GM18505 (cell line): Measurements from ENCODE around the gene AXIN1.
"Not testable (repeated sequence)": the region's sequence is repeated elsewhere in the genome, so short reads cannot be mapped to it uniquely, and the experiment has no call there.

Experiments used
- ATAC-seq: cut with Tn5 transposase; IDR thresholded peaks from one replicate; pipeline ENCODE4 v1.9.1; 2021; ENCODE audit not compliant: unreplicated experiment
- POLR2A ChIP-seq: IDR thresholded peaks from 4 replicates; pipeline ENCODE4 v1.6.1; 2011; ENCODE audit warnings: borderline replicate concordance; ENCODE audit not compliant: insufficient read depth, insufficient read length; ENCODE audit errors: extremely low read depth

Gene AXIN1

DNA sequence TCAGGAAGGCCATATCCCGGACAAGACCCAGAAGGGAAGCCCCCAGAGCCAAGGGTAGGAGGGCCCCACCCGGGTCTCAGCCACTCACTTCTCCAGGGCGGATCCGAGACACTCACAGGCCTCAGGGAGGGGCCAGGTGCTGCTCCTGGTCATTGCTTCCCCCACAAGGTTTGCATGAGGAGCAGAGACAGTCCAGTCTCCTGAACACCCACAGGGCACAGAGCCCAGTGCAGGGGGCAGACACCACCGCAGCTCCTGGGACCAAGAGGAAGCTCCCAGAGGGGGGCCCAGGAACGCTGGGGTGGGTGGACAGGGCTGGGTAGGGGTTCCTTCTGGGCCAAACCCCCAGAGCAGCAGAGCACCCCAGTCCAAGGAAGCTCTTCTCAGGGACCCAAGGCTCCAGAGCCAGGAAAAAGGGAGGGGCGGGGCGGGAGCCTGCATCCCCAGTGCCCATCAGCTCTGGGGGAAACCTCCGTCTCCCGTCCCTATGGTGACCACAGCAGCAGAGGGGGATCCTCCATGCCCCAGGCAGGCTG, 18.5 kb upstream of the AXIN1 start:
- no peak for ATAC-seq
- TF ChIP-seq POLR2A: no peak

DNA sequence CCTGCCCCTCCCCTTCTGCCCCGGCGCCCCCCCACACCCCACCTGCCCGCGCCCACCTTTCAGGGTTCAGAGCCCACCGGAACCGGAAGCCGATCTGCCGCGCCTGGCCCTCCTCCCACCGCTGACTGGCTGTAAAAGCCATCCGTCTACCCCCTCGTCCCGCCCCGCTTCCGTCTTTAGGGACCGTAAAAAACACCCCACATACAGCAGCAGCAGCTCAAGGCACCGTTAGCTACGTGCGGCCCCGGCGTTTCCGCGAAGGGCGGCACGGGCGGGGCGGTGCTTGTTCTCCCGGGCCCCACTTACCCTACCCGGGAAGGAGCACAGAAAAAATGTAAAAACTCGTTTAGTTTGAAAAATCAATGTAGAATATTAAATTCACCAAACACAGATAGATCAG, 17.9 kb upstream of the AXIN1 start, which contains the start of gene MRPL28:
Gene MRPL28, minus strand, starts transcription at position 96 of the 400 bp plus-strand sequence. CDS start 320 bp downstream, outside the sequence.
- peak; percentile 71 for ATAC-seq
- no peak for TF ChIP-seq POLR2A

DNA sequence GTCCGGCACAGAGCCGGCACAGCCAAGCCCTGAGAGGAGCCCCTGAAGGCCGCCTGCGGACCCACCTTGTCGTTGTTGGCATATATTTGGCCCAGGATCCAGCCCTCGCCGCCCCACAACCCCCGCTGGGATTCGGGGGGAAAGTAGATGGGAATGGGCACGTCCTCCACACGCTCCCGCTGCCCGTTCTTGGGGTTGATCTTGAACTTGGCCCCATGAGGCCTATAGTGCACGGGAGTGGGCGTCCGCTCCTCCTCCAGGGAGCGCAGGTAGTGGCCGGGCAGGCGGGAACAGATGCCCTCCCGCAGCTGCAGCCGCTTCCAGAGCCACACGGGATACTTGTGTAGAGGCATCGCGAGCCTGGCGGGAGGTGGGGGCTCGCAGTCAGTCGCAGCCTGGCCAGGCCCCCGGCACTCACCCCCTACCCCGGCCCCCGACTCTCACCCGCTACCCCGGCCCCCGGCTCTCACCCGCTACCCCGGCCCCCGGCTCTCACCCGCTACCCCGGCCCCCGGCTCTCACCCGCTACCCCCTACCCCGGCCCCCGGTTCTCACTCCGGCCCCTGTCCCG, 17.4 kb upstream of the AXIN1 start:
- no peak for TF ChIP-seq POLR2A
- no peak for ATAC-seq

DNA sequence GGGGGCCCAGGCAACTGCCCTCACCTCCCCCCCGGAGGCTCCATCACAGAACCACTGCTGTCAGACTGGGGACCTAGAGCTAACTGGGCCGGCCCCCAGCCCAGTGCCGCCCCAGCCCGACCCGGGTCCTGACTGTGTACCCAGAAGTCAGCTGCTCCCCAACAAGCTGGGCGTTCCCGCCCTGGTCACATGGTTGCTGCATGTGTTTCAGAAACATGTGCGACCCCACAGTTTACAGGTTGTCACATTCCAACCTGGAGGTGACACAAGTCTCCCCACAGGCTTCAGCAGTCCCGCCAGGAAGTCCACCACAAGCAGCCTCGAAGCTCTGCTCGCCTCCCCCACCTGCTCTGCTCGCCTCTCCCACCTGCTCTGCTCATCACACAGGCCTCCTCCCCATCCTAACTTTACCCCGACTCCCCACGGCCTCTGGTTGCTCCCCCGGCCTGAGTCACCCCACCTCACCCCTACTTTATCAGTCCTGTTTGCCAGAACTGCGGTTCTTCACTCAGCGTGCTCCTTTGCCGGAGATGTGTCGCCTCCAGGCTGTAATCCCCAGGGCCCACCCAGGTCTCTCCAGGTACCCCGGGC, 16.8 kb upstream of the AXIN1 start:
- TF ChIP-seq POLR2A: no peak
- no peak for ATAC-seq

DNA sequence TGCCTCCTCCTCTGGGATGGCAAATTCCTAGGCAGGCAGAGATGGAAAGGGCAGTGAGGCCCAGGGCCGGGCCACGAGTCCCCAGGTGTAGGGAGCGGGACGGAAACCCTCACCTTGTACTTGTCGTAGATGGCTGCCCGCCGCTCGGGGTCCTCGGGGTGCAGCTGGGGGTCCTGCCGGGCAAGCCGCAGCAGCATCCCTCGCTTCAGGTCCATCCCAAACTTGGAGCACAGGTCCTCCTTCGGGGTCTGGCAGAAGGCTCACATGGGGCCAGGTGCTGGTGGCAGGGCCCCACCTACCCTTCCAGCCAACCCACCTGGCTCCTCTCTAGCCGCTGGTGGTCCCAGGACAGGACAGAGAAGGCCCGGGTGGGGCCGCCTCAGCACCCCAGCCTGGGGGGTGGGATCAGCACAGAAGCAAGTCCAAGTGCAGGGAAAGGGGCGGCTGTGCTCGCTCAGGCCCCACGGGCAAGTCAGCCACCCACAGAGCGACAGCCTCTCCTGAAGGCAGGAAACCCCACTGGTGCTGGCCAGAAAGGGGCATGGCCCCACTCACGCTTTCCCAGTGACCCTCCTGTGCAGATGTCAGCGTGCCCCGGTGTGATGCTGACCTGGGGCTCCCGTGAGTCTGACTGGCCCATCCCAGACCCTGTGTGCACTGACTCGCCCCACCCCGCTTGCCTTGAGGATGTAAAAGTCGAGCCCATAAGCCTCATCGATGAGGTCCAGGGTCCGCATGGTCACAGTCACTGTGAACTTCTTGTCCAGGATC, 16.1 kb upstream of the AXIN1 start:
- no peak for ATAC-seq
- no peak for TF ChIP-seq POLR2A

DNA sequence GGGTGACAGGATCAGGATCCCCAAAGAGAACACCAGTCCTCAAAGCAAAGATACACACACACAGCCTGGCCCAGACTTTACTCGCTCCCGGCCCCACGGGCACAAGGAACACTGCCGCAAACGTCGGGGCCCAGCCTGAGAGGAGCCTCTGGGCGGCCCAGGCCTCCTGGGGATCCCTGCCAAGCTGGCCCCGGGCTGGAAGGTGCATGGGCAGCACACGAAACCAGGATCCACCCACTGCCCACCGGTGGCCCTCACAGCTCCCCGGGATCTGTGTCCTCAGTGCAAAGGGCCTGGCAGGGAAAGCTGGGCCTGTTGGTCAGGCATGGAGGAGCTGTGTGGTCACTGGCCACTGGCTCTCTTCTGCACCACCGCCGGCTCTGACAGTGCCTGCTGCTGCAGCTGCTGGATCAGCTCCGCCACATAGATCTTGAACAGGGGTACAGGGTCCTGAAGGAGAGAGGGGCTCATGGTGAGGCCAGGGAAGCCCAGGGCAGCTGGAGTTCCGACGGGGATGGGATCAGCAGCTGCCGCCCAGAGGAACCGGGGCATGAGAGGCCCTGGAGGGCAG, 14.9 kb upstream of the AXIN1 start:
- TF ChIP-seq POLR2A: no peak
- ATAC-seq: no peak

DNA sequence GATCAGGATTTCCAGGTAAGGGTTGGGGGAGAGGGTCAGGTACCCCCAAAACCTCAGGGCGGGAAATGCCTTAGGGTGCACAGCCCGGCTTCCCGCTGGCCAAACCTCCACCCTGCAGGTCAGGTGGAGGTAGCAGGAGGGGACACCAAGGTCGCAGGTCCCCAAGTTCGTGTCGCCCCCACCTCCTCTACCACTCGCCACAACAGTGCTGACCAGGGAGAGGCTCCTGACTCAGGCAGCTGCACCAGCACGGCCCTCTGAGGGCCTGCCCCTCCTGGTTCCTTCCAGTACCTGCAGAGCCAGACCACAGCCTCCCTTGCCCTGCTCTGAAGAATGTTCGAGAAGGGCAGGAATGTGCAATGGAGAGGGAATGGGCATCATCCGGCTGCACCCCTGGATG, 14.0 kb upstream of the AXIN1 start:
- ATAC-seq: no peak
- TF ChIP-seq POLR2A: no peak

DNA sequence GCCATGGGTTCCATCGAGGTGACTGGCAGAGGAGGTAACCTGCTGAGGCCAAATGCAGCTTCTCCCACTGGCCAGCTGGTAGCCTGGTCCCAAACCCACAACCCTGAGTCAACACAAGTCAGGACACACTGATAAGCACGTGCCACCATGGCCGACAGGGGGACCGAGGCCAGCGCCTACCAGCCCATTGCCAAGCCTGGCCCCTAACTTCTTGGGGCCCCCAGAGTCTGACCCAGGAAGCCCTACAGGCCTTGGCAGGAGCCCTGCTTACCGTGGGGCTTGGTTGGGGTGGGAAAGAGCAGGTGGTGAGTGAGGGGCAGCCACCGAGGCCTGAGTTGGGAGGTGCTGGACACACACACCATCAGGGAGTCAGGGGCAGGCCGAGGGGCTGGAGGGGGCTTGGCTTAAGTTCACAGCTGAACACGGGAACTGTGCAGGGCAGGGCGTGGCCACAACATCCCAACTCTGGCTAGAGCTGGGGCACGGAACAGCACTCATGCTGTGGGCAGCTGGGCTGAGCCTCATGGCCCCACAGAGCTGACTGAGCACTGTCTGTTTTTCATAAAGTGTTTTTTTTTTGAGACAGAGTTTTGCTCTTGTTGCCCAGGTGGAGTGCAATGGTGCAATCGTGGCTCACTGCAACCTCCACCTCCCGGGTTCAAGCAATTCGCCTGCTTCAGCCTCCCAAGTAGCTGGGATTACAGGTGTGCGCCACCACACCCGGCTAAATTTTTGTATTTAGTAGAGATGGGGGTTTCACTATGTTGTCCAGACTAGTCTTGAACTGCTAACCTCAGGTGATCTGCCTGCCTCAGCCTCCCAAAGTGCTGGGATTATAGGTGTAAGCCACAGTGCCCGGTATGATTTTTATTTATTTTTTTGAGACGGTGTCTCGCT, 12.3 kb upstream of the AXIN1 start:
- TF ChIP-seq POLR2A: no peak
- ATAC-seq: no peak

DNA sequence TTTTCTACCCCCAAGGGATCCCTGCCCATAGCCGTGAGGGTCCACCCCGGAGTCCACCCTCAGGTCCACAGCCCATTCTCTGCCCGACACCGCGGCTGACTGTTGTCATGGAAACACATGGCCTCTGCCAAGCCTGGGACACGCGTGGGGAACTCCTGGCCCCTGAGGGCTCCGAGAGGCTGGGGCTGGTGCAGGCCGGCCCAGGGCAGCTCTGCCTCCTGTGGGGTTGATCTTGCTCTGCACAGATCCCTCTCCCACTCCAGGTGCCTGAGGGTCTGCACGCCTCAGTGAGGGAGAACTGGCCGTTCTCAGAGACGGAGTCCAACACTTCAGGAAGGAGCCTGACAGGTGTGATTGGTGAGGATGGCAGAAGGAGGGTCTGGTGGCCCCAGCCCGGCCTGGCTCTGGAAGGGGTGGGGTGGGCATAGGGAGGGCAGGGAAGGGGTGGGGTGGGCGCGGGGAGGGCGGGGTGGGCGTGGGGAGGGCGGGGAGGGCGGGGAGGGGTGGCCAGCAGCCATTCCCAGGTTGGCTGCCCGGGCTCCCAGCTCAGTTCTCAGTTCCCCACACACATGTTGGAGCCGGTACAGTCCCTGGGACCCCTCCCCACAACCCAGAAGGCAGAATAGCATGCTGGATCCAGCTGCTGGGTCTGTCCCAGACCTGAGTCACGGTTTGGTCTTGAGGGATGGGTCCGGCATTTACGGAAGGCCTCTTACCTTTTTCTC, 11.4 kb upstream of the AXIN1 start:
- TF ChIP-seq POLR2A: no peak

DNA sequence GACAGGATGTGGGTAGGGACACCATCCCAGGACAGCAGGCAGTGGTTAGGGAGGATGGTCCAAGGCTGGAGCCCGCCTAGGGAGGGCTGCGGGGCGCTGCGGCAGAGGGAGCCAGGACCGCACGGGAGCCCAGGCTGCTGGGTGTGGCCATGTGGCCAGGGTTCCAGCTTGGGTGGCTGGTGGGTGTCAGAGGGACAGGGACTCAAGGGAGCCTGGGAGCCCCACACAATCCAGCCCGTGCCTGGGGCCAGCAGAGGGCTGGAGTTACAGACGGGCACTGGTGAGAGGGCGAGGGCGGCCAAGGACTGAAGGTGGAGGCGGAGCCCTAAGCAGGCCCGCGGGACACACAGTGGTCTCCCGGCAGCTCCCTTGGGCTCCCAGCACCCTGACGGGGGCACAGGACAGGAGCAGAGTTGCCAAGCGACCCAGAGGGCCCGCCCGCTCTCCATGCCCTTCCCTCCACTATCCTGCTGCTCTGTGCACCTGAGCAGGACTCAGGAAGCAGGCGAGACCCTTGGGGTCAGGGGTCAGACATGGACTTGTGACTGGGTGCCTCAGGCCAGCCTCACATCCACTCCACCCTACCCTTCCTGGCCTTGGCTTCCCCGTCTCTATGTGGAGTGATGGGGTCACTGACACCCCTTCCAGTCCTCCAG, 10.7 kb upstream of the AXIN1 start:
- no peak for TF ChIP-seq POLR2A
- ATAC-seq: no peak

More for the DNA sequence above, 11.4 kb upstream of the AXIN1 start:
- no peak for ATAC-seq

DNA sequence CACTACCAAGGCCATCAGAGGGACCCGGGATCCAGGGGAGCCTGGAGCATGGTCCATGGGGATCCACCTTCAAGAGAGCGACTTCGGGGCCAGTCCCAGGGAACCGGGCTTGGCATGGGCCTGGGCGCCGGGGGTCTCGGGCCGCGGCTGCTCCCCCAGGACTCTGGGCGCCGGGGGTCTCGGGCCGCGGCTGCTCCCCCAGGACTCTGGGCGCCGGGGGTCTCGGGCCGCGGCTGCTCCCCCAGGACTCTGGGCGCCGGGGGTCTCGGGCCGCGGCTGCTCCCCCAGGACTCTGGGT, 10.1 kb upstream of the AXIN1 start:
- ATAC-seq: not testable (repeated sequence)

DNA sequence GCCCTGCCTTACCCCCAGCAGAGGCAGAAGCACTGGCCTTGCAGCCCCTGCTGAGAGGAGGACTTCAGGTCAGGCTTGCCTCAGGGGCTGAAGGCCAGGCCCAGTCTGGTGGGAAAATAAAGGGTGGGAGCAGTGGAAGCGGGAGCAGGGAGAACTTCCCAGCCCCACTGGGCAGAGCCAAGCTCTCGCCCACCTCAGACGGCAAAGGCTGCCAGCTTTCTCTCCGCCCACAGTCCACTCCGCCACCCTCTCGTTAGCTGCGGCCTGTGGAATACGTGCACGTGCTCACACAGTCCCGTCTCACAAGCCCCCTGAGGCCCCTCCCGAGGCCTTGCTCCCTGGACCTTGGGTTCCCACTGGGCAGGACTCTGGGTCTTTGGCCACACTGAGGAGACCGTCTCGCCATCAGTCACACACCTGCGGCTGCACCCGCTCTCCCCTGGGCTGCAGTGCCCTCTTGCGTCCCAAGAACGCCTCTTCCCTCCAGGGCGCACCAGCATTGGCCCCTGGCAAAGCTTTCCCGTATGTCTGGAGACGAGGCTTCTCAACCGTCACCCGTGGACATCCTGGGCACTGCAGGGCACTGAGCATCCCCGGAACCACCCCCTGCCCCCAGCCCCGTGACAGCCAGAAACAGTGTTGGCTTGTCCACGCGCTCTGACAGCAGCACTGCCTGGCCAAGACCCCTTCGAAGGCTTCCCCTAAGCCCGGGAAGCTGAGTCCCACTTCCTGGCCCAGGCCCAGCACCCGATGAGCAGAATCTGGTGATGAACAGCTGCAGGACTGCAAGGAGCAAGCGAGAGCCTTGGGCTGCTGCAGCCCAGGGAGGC, 9.6 kb upstream of the AXIN1 start:
- ATAC-seq: no peak
- TF ChIP-seq POLR2A: no peak
